ENCODE data around the gene TSBP1. TPM values are rescaled to one million over a fixed set of nuclear protein-coding genes. Genes with fewer than 3 reads are reported as not detected.

The TSBP1 gene
- polyA plus RNA-seq, 6 donors from 2014 or later = not detected

GRCh38 chr6:32252331-32253009, 119.2 kb downstream of the TSBP1 start:
- no peaks in the 10 kb centered on the region for H3K36me3 Mint-ChIP-seq
- H3K4me3 Mint-ChIP-seq = peak overlapping the region in 7 of 8 donors; percentile 1 to 35 (median 10)
- peak overlapping the region; percentile 1 to 59 (median 24) for H3K27ac Mint-ChIP-seq
- ATAC-seq (ENCODE audit: low read depth in 2 of 2) (peak; percentile 67 to 71), DNase-seq (peak; percentile 46)
- no peaks in the 10 kb centered on the region for H3K27me3 Mint-ChIP-seq
- H3K4me1 Mint-ChIP-seq = peaks cover 29 to 39% (median 33%) of the 10 kb centered on the region in 3 donors
- H3K9me3 Mint-ChIP-seq = peaks cover 0 to 3% (median 0%) of the 10 kb centered on the region in 7 donors

- no peaks in the 10 kb centered on the region for H3K9me3 Mint-ChIP-seq
- H3K27me3 Mint-ChIP-seq = no peaks in the 10 kb centered on the region
- no peaks in the 10 kb centered on the region for H3K36me3 Mint-ChIP-seq
- no peak for DNase-seq
- ATAC-seq (ENCODE audit: low read depth in 2 of 2) = no peak
- H3K4me3 Mint-ChIP-seq = no peak overlapping the region
- H3K27ac Mint-ChIP-seq = no peak overlapping the region
- peaks cover 20 to 36% (median 30%) of the 10 kb centered on the region in 3 donors for H3K4me1 Mint-ChIP-seq
Observed at GRCh38 chr6:32249262-32249661, 122.4 kb downstream of the TSBP1 start.

- Mint-ChIP-seq H3K4me3 (no peak overlapping the region), H3K27me3 (no peaks in the 10 kb centered on the region), H3K4me1 (peaks cover 13 to 26% (median 24%) of the 10 kb centered on the region in 3 donors), H3K27ac (no peak overlapping the region), H3K36me3 (no peaks in the 10 kb centered on the region), H3K9me3 (no peaks in the 10 kb centered on the region)
- no peak for ATAC-seq (ENCODE audit: low read depth in 2 of 2)
- no peak for DNase-seq
Observed at GRCh38 chr6:32247401-32247800, 124.3 kb downstream of the TSBP1 start.

- Mint-ChIP-seq H3K27ac (peak overlapping the region in 5 of 6 donors; percentile 13 to 93 (median 53)), H3K9me3 (no peaks in the 10 kb centered on the region), H3K4me3 (peak overlapping the region; percentile 40 to 80 (median 60)), H3K4me1 (peaks cover 11 to 20% (median 15%) of the 10 kb centered on the region in 3 donors), H3K36me3 (no peaks in the 10 kb centered on the region), H3K27me3 (no peaks in the 10 kb centered on the region)
- peak; percentile 90 to 92 for ATAC-seq (ENCODE audit: low read depth in 2 of 2)
- peak; percentile 68 for DNase-seq
Observed at GRCh38 chr6:32244946-32245398, 126.7 kb downstream of the TSBP1 start.

- ATAC-seq (ENCODE audit: low read depth in 2 of 2) = no peak
- no peaks in the 10 kb centered on the region for H3K36me3 Mint-ChIP-seq
- H3K9me3 Mint-ChIP-seq = no peaks in the 10 kb centered on the region
- no peak for DNase-seq
- peak overlapping the region in 1 of 6 donors; percentile 27 for H3K27ac Mint-ChIP-seq
- no peaks in the 10 kb centered on the region for H3K27me3 Mint-ChIP-seq
- H3K4me3 Mint-ChIP-seq = peak overlapping the region in 1 of 8 donors; percentile 62
- peaks cover 11 to 20% (median 15%) of the 10 kb centered on the region in 3 donors for H3K4me1 Mint-ChIP-seq
Observed at GRCh38 chr6:32244270-32244669, 127.4 kb downstream of the TSBP1 start.

Other genes starting within 250 kb of the TSBP1 start
- 10 to 100 TPM; 25.7 to 35.0 (median 32.4) TPM for gene ATF6B, start 243.7 kb downstream of the TSBP1 start, polyA plus RNA-seq (ENCODE audit: low read depth in 6 of 6)
- 1 to 10 TPM in 5 of 6 donors, not detected in 1; 1.0 to 3.4 (median 1.6) TPM for gene FKBPL, start 241.6 kb downstream of the TSBP1 start, polyA plus RNA-seq (ENCODE audit: low read depth in 6 of 6)
- not detected for gene PRRT1, start 220.0 kb downstream of the TSBP1 start, polyA plus RNA-seq (ENCODE audit: low read depth in 6 of 6)
- gene PPT2, start 217.8 kb downstream of the TSBP1 start, polyA plus RNA-seq (ENCODE audit: low read depth in 6 of 6) = 1 to 10 TPM in 4 of 6 donors, under 1 TPM in 1, not detected in 1; 0.96 to 3.0 (median 2.0) TPM
- not detected for gene EGFL8, start 207.3 kb downstream of the TSBP1 start, polyA plus RNA-seq (ENCODE audit: low read depth in 6 of 6)
- gene AGPAT1, start 195.8 kb downstream of the TSBP1 start, polyA plus RNA-seq (ENCODE audit: low read depth in 6 of 6) = 10 to 100 TPM in 5 of 6 donors, 1 to 10 TPM in 1; 9.1 to 20.6 (median 13.1) TPM
- gene RNF5, start 193.5 kb downstream of the TSBP1 start, polyA plus RNA-seq (ENCODE audit: low read depth in 6 of 6) = 100 to 1,000 TPM in 3 of 6 donors, 10 to 100 TPM in 3; 85.9 to 116 (median 102) TPM
- 1 to 10 TPM in 1 of 6 donors, under 1 TPM in 3, not detected in 2; 0.32 to 1.1 (median 0.63) TPM for gene AGER, start 187.7 kb downstream of the TSBP1 start, polyA plus RNA-seq (ENCODE audit: low read depth in 6 of 6)
- 1 to 10 TPM in 5 of 6 donors, under 1 TPM in 1; 0.64 to 4.0 (median 3.1) TPM for gene PBX2, start 181.7 kb downstream of the TSBP1 start, polyA plus RNA-seq (ENCODE audit: low read depth in 6 of 6)
- gene GPSM3, start 179.3 kb downstream of the TSBP1 start, polyA plus RNA-seq (ENCODE audit: low read depth in 6 of 6) = 100 to 1,000 TPM in 5 of 6 donors, 10 to 100 TPM in 1; 99.0 to 145 (median 125) TPM
- 1 to 10 TPM; 5.1 to 10.0 (median 8.4) TPM for gene NOTCH4, start 147.8 kb downstream of the TSBP1 start, polyA plus RNA-seq (ENCODE audit: low read depth in 6 of 6)
- gene BTNL2, start 35.3 kb upstream of the TSBP1 start, polyA plus RNA-seq (ENCODE audit: low read depth in 6 of 6) = not detected
- gene HLA-DRA, start 68.0 kb upstream of the TSBP1 start, polyA plus RNA-seq (ENCODE audit: low read depth in 6 of 6) = over 10,000 TPM; 10,549 to 17,877 (median 15,091) TPM
- 1,000 to 10,000 TPM in 1 of 6 donors, 100 to 1,000 TPM in 2, 10 to 100 TPM in 3; 55.2 to 2,377 (median 210) TPM for gene HLA-DRB5, start 158.4 kb upstream of the TSBP1 start, polyA plus RNA-seq (ENCODE audit: low read depth in 6 of 6)
- 1,000 to 10,000 TPM; 2,451 to 5,170 (median 4,939) TPM for gene HLA-DRB1, start 217.9 kb upstream of the TSBP1 start, polyA plus RNA-seq (ENCODE audit: low read depth in 6 of 6)